Testis (tissue), 2 donors: ENCODE measurements around the gene PPA1.

ENCODE experiments used
- POLR2A ChIP-seq: fragments of 450-650 bp; IDR thresholded peaks from one replicate; pipeline ENCODE4 v1.6.1; 2017; ENCODE audit warnings: antibody characterized with exemption, mild to moderate bottlenecking, moderate library complexity
- TF ChIP-seq, protein P1 (sequence below), 3 experiments: fragments of 450-650 bp in 2 of 3; fragments of 200-600 bp in 1 of 3; sonication (generic) in 1 of 3; IDR thresholded peaks; one replicate each; pipeline ENCODE4 v1.5.1; 2016 to 2019; ENCODE audit warnings: antibody characterized with exemption in 3 of 3, mild to moderate bottlenecking in 2 of 3, moderate library complexity in 1 of 3

DNA sequence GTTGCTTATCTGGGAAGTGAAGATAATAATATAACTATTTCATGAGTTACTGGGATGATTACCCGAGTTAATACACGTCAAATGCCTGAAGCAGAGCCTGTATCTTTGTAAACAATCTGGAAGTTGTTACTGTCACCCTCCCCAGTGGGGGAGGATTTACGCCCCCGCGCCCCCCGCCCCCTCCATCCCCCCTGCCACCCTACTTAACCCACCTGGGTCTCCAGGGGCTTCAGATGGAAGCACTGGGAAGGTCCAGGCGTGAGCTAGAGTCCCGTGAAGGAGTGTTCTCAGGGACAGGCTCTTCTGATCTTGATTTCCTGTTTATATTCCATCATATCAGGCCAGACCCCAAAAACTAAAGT lies 691 bp upstream of the PPA1 start:
- TF ChIP-seq, protein P1, sequence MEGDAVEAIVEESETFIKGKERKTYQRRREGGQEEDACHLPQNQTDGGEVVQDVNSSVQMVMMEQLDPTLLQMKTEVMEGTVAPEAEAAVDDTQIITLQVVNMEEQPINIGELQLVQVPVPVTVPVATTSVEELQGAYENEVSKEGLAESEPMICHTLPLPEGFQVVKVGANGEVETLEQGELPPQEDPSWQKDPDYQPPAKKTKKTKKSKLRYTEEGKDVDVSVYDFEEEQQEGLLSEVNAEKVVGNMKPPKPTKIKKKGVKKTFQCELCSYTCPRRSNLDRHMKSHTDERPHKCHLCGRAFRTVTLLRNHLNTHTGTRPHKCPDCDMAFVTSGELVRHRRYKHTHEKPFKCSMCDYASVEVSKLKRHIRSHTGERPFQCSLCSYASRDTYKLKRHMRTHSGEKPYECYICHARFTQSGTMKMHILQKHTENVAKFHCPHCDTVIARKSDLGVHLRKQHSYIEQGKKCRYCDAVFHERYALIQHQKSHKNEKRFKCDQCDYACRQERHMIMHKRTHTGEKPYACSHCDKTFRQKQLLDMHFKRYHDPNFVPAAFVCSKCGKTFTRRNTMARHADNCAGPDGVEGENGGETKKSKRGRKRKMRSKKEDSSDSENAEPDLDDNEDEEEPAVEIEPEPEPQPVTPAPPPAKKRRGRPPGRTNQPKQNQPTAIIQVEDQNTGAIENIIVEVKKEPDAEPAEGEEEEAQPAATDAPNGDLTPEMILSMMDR (IDR thresholded peaks at IDR 0.05) = no peak
- TF ChIP-seq POLR2A = no peak
